GM13977 (cell line): ENCODE data around the gene GALNTL6.

Experiments
- DNase-seq: peaks from one replicate; pipeline ENCODE4 v3.0.0; 2012; ENCODE audit warnings: low spot score
- in situ Hi-C: fragments of 300-500 bp; cut with MboI; formaldehyde crosslinking; loops from one replicate; pipeline ENCODE4 v1.12.0; 2022; ENCODE audit warnings: low sequenced_read_pairs, low pct_unique_long_range_greater_than_20kb, mixed read lengths, inconsistent platforms; ENCODE audit not compliant: unreplicated experiment
- TF ChIP-seq, protein P1 (sequence below): IDR thresholded peaks from 2 replicates; pipeline ENCODE4 v1.5.1; 2012; ENCODE audit warnings: mild to moderate bottlenecking, control low read depth; ENCODE audit not compliant: insufficient read depth; ENCODE audit errors: extremely low read depth, missing control alignments

GALNTL6 gene

DNA sequence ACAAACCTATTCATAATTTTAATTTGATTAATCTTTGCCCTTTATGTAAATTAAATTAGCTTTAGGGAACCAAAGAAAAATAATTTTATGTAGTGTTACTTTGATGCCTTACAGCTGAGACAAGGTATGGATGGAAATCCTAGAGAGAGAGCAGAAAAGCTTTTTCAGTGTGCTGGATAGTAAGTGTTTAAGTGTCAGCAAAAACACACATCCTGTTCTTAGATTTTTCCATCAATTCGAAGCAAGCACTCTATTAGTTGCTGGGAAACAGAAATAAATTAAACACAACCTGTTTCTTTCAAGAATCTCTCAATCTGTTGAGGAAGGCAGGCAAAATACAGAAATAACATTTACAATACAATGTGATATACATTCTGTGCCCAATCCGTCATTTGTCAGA lies 327.8 kb downstream of the GALNTL6 start:
- DNase-seq: no peak
- TF ChIP-seq, protein P1, sequence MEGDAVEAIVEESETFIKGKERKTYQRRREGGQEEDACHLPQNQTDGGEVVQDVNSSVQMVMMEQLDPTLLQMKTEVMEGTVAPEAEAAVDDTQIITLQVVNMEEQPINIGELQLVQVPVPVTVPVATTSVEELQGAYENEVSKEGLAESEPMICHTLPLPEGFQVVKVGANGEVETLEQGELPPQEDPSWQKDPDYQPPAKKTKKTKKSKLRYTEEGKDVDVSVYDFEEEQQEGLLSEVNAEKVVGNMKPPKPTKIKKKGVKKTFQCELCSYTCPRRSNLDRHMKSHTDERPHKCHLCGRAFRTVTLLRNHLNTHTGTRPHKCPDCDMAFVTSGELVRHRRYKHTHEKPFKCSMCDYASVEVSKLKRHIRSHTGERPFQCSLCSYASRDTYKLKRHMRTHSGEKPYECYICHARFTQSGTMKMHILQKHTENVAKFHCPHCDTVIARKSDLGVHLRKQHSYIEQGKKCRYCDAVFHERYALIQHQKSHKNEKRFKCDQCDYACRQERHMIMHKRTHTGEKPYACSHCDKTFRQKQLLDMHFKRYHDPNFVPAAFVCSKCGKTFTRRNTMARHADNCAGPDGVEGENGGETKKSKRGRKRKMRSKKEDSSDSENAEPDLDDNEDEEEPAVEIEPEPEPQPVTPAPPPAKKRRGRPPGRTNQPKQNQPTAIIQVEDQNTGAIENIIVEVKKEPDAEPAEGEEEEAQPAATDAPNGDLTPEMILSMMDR: no peak
- in situ Hi-C loops: no loop called here

DNA sequence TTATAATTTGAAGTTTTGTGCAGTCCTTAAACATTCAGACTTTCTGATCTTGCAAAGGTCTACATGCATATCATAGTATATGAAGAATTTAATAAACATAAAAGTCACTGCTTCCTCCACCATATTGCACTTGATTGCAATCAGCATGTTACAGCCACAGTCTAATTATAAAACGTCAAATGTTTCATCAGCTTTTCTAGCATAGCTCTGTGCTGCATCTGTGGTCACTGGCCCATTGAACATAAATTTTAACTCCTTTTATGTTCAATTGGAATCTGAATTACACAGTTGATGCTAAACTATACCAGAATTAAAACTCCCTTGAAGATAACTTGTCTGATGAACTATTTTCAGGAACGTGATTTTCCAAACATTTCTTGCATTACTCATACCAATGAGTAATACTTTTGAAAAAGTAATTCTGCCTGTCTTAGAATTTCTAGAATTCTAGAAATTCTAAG lies 329.1 kb downstream of the GALNTL6 start:
- no peak for DNase-seq
- TF ChIP-seq, protein P1: no peak
- in situ Hi-C loops: no loop called here

DNA sequence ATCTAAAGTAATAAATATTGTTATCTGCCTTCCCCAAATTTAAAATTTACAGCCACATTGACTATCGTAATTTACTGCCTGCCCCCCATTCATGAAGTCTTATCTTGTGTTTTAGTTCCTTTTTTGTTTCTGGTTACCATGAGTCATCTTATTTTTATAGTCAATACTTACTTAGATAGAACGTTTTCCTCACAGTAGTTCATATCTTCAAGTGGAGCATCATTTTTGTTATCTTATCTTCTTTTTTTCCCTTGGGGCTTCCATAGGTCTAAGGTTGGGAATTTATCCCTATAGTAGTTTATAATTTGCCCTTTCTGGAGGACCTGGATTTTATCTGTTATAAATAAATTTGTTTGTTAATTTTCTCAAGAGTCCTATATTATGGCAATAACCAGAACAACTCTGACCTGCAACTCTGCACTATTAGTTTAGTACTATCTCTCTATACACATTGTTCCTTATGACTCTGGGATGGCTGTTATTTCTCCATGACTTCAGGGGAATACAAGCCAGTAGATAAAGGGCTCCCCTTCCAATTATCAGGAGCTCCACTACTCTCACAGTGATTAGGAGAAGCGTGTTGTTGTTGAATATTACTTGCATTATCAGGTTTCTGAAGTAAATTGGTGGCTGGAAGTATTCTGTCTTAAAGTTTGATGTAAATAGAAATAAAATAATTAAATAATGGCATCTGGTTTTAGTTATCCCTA lies 330.6 kb downstream of the GALNTL6 start:
- DNase-seq: no peak
- TF ChIP-seq, protein P1: no peak
- in situ Hi-C loops: no loop called here

DNA sequence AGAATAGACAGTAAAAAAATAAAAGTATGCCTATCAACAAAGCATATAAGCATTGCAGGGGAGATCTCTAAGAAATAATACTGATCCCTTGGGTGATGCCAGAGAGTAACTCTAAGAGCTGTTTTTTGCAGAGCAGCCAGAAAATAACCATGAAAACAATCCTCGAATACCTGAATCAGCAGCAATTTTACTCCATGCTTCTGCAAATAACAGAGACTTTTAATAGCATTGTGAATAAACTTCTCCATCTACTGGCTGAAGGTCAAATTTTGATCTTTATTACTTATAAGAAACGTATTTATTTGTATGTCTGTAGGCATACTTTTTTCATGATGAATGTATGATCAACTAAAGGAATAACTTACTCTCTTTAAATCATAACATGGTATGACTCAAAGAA lies 334.5 kb downstream of the GALNTL6 start:
- TF ChIP-seq, protein P1: no peak
- DNase-seq: no peak
- in situ Hi-C loops: no loop called here

DNA sequence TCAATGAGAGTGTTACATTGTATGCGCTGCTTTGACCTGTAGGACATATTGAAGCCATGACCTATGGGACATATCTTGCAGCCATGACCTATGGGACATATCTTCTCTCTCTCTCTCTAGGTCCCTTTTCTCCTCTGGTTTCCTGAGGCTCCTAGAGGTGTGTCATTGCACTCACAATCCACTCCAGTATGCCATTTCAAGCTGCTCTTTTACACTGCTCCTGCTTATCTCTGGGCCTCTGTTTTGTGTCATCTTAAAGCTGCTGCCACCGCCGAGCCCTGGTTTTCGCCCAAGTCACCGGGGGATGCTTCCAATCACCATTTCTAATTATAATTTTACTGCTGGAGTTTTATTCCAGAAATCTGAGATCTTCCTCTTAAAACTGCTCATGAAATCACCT lies 336.1 kb downstream of the GALNTL6 start:
- in situ Hi-C loops: no loop called here
- TF ChIP-seq, protein P1: no peak
- DNase-seq: no peak

DNA sequence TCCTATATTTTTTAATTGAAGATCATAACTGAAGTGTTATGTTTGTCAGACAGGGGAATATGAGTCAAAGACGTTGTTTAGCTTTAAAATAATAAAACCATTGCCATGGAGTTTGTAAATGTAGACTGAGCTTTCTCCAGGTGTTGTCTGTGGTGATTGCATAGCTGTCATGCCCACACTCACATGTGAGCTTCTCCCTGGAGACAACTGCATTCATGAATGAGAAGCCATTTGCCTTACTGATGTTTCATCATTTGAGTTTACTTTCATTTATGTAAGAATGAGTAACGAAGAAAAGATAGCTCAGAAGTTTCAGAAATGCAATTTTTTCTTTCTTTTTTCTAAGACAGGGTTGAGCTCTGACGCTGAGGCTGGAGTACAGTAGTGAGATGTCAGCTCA lies 339.1 kb downstream of the GALNTL6 start:
- TF ChIP-seq, protein P1: no peak
- DNase-seq: no peak
- in situ Hi-C loops: no loop called here

DNA sequence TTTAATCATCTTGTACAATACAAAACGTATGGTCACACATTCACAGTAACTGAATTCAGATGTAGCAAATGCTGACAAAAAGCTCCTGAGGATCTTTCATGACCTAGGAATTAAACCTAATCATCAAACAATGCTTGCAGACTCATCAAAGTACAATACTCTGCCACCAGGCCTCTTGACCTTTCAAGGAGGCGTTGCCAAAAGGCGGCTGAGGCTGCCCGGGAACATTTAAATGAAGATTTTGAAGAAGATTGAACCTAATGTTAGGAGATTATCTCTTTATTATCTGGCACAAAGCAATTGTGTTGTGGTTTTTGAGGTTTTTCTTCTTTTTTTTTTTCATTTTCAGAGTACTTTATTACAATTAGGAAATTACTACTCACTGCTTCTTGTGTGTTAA lies 340.5 kb downstream of the GALNTL6 start:
- no peak for DNase-seq
- in situ Hi-C loops: no loop called here
- TF ChIP-seq, protein P1: no peak
